GM12801 (cell line): Measurements from ENCODE around the gene BLID.

Source experiments
- CTCF ChIP-seq: IDR thresholded peaks from one replicate; pipeline ENCODE4 v1.5.1; 2011; ENCODE audit warnings: control low read depth; ENCODE audit not compliant: insufficient read length; ENCODE audit errors: extremely low read depth

Gene BLID

GRCh38 chr11:122104341-122104740 lies 11.7 kb downstream of the BLID start:
- no peak for TF ChIP-seq CTCF

DNA sequence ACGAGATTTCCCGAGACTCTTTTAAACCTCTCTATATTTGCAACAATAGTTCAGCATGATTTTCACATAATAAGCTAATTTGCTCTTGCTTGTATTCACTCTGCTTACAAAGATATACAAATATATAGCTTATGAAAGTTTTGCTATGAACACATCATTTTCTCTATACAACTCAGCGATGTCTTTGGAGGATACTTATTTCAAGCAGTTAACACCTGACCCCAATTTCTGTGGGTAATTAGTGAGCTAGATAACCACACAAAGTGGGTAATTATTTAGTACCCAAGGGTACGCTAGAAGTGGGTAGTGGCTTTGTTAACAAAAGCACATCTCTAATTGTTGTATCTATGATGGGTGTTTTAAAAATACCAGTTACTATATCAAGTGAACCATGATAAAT lies 12.3 kb downstream of the BLID start:
- no peak for TF ChIP-seq CTCF

- no peak for TF ChIP-seq CTCF
Observed at GRCh38 chr11:122103321-122103720, 12.7 kb downstream of the BLID start.

- no peak for TF ChIP-seq CTCF
Observed at GRCh38 chr11:122102426-122102825, 13.6 kb downstream of the BLID start.

DNA sequence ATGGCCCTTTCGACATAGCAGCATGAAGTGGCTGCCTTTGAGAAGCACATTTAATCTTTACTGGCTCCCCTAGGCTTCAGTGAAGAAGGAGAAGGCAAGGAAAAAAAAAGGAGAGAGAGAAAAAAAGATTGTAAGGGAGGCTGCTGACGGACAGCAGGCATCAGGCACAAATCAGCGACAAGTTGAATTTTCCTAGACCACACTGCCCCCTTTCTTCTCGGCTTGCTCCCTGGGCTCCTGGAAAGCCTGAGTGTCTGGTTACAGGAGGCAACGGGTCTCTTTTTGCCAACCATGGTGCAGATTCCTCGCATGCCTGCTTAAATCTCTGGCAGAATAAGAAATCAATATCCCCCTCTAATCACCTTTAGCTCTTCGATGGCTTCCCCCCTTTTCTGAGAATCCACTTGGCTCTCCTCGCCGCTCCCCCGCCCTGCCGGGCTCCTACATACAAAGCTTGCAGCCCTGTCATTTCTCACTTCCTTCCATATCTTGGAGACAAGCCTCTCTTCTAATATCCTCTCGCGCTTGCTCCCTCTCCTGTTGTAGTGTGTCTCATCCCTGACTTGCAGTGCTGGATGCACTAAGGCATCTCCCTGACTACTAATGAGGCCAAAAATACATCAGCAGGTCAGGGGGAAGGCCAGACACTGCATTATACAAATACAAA lies 14.3 kb downstream of the BLID start:
- no peak for TF ChIP-seq CTCF

DNA sequence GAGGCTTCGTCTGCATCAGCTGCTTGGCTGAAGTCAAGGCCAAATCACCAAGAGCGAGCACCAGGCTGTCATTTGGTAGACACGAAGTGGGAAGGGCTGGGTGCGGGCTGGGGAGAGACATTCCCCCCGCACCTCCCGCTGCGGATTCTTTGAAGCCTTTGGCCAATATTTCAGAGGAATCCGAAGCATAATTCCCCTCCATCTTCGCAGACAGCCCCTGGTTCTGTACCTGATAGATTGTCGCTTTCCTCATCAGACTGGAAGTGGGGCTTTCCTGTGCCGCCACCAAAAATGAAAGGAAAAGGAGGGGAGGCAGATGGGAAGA lies 15.3 kb downstream of the BLID start:
- TF ChIP-seq CTCF, result no peak

- no peak for TF ChIP-seq CTCF
Observed at GRCh38 chr11:122100037-122100755, 15.8 kb downstream of the BLID start.
